ENCODE measurements around the gene PLEKHG4B.

DNA sequence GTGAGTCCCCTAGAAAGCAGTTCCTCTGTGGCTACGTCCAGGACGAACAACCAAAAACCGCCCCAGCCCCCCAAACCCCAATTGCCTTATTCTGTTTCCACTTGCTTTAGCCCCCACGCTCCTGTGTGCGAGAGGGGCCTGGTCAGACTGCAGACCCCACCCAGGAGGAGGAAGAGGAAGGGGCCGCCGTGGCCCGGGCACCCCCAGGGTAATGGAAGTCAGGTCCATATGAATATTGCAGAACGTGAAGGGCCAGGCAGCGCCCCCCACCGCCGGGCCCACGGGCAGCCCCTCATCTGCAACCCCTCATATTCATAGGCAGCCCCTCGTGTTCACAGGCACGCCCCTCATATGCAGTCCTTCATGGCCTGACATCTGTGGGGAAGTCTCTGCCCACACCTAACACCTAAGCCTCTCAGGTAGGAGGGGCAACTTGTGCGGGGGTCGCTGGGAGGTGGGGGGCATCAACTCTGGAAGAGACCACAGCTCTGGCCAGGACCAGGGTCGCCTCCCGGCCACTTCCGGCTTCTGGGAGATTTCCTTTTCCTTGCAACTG, 37.7 kb upstream of the PLEKHG4B start:
- TF ChIP-seq, protein P1, sequence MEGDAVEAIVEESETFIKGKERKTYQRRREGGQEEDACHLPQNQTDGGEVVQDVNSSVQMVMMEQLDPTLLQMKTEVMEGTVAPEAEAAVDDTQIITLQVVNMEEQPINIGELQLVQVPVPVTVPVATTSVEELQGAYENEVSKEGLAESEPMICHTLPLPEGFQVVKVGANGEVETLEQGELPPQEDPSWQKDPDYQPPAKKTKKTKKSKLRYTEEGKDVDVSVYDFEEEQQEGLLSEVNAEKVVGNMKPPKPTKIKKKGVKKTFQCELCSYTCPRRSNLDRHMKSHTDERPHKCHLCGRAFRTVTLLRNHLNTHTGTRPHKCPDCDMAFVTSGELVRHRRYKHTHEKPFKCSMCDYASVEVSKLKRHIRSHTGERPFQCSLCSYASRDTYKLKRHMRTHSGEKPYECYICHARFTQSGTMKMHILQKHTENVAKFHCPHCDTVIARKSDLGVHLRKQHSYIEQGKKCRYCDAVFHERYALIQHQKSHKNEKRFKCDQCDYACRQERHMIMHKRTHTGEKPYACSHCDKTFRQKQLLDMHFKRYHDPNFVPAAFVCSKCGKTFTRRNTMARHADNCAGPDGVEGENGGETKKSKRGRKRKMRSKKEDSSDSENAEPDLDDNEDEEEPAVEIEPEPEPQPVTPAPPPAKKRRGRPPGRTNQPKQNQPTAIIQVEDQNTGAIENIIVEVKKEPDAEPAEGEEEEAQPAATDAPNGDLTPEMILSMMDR (IDR thresholded peaks at IDR 0.05; ENCODE audit: poor library complexity, severe bottlenecking), result no peak
- no peak for TF ChIP-seq EZH2 (IDR thresholded peaks at IDR 0.05; ENCODE audit: borderline replicate concordance, insufficient read depth, low read length, poor library complexity, severe bottlenecking)
- TF ChIP-seq MXI1 (conservative IDR thresholded peaks at IDR 0.05; ENCODE audit: poor library complexity, severe bottlenecking), result no peak
